HFF-Myc (cell line): ENCODE data around the gene LHFPL2.

Experiments
- DNase-seq: peaks from one replicate; pipeline ENCODE4 v3.0.0-alpha.2; 2011; ENCODE audit warnings: low read depth; ENCODE audit errors: extremely low read depth
- H3K4me3 ChIP-seq: replicated peaks from 2 replicates; pipeline ENCODE4 v1.5.1; 2011; ENCODE audit warnings: low read depth, mild to moderate bottlenecking, control low read depth, low read length
- CTCF ChIP-seq: IDR thresholded peaks from 2 replicates; pipeline ENCODE4 v1.5.1; 2012; ENCODE audit warnings: mild to moderate bottlenecking, low read depth, low read length, control low read depth; ENCODE audit errors: missing control alignments

Gene LHFPL2

GRCh38 chr5:78475370-78475769, 173.2 kb downstream of the LHFPL2 start:
- no peak for DNase-seq
- TF ChIP-seq CTCF: no peak
- no peak overlapping the region for H3K4me3 ChIP-seq

GRCh38 chr5:78473751-78474150, 174.8 kb downstream of the LHFPL2 start:
- H3K4me3 ChIP-seq: no peak overlapping the region
- TF ChIP-seq CTCF: no peak
- no peak for DNase-seq

GRCh38 chr5:78472469-78473106, 176.0 kb downstream of the LHFPL2 start:
- no peak for DNase-seq

GRCh38 chr5:78471896-78472295, 176.7 kb downstream of the LHFPL2 start:
- no peak overlapping the region for H3K4me3 ChIP-seq
- TF ChIP-seq CTCF: no peak
- no peak for DNase-seq

More at GRCh38 chr5:78472469-78473106, 176.0 kb downstream of the LHFPL2 start:
- H3K4me3 ChIP-seq: no peak overlapping the region
- peak; percentile 18 for TF ChIP-seq CTCF

- DNase-seq: peak; percentile 30
- peak; percentile 55 for TF ChIP-seq CTCF
- H3K4me3 ChIP-seq: no peak overlapping the region
Measured at GRCh38 chr5:78467752-78468357, 180.7 kb downstream of the LHFPL2 start.

- TF ChIP-seq CTCF: no peak
- no peak for DNase-seq
- no peak overlapping the region for H3K4me3 ChIP-seq
Measured at GRCh38 chr5:78467140-78467539, 181.4 kb downstream of the LHFPL2 start.
